Measurements from ENCODE around the gene GPT2.

- TF ChIP-seq, protein P1, sequence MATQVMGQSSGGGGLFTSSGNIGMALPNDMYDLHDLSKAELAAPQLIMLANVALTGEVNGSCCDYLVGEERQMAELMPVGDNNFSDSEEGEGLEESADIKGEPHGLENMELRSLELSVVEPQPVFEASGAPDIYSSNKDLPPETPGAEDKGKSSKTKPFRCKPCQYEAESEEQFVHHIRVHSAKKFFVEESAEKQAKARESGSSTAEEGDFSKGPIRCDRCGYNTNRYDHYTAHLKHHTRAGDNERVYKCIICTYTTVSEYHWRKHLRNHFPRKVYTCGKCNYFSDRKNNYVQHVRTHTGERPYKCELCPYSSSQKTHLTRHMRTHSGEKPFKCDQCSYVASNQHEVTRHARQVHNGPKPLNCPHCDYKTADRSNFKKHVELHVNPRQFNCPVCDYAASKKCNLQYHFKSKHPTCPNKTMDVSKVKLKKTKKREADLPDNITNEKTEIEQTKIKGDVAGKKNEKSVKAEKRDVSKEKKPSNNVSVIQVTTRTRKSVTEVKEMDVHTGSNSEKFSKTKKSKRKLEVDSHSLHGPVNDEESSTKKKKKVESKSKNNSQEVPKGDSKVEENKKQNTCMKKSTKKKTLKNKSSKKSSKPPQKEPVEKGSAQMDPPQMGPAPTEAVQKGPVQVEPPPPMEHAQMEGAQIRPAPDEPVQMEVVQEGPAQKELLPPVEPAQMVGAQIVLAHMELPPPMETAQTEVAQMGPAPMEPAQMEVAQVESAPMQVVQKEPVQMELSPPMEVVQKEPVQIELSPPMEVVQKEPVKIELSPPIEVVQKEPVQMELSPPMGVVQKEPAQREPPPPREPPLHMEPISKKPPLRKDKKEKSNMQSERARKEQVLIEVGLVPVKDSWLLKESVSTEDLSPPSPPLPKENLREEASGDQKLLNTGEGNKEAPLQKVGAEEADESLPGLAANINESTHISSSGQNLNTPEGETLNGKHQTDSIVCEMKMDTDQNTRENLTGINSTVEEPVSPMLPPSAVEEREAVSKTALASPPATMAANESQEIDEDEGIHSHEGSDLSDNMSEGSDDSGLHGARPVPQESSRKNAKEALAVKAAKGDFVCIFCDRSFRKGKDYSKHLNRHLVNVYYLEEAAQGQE (IDR thresholded peaks at IDR 0.05; ENCODE audit: insufficient read depth in 1 of 2, low read depth in 2 of 2, low read length in 2 of 2): no peak
- TF ChIP-seq TAF1 (IDR thresholded peaks at IDR 0.05; ENCODE audit: borderline replicate concordance, insufficient read depth, low read length) (no peak), SIN3A (IDR thresholded peaks at IDR 0.05; ENCODE audit: borderline replicate concordance, insufficient read depth, low read length) (no peak), POLR2AphosphoS5 (IDR thresholded peaks at IDR 0.05; ENCODE audit: low read depth, low read length) (no peak), FOXP2 (optimal IDR thresholded peaks at IDR 0.05; ENCODE audit: borderline replicate concordance, extremely low read depth, extremely low read length, insufficient read depth) (no peak)
These were observed 46.7 kb downstream of the GPT2 start for GRCh38 chr16:46930861-46931260.

All from PFSK-1 (cell line).